ENCODE measurements around the gene LAMC1.

GRCh38 chr1:182978151-182978853, 44.9 kb upstream of the LAMC1 start:
- TF ChIP-seq POLR2A (IDR thresholded peaks at IDR 0.05; ENCODE audit: low read depth, low read length) (no peak), YY1 (IDR thresholded peaks at IDR 0.05; ENCODE audit: low read depth, low read length) (no peak), MAX (IDR thresholded peaks at IDR 0.05; ENCODE audit: low read depth, low read length) (no peak)
